OCI-LY3 (cell line): Measurements from ENCODE around the gene SERPINF2.
A peak's percentile ranks its signal among the peaks of the same experiment; 100 is the strongest.

Experiments used
- H2AFZ ChIP-seq: fragments of 200-600, 300-600 bp; shearing (Covaris generic); 2 replicates; pipeline ENCODE4 v1.6.0; 2014; ENCODE audit warnings: antibody characterized with exemption, low read depth, low read length
- H3K27ac ChIP-seq: fragments of 200-600, 300-600 bp; sonication (generic); 2 replicates; pipeline ENCODE4 v1.5.1; 2014; ENCODE audit warnings: mild to moderate bottlenecking, low read length, moderate library complexity, mixed read lengths
- H3K27me3 ChIP-seq: fragments of 200-600, 300-600 bp; sonication (generic); 2 replicates; pipeline ENCODE4 v1.6.1; 2014; ENCODE audit warnings: low read depth, low read length, mixed read lengths
- H3K36me3 ChIP-seq: fragments of 200-600, 300-600 bp; sonication (generic); replicated peaks from 2 replicates; pipeline ENCODE3; 2014; ENCODE audit warnings: low read depth, low read length, mixed read lengths
- H3K4me1 ChIP-seq: fragments of 300-600, 200-600 bp; sonication (generic); 2 replicates; pipeline ENCODE4 v1.6.1; 2014; ENCODE audit warnings: low read length, mixed read lengths
- H3K4me2 ChIP-seq: fragments of 200-600, 300-600 bp; sonication (generic); 2 replicates; pipeline ENCODE4 v1.6.1; 2014; ENCODE audit warnings: low read length, mixed read lengths
- H3K4me3 ChIP-seq: fragments of 300-600, 200-600 bp; sonication (generic); 2 replicates; pipeline ENCODE4 v1.5.1; 2014; ENCODE audit warnings: antibody characterized with exemption, mild to moderate bottlenecking, low read length, moderate library complexity
- H3K79me2 ChIP-seq: fragments of 300-600, 200-600 bp; shearing (Covaris generic); 2 replicates; pipeline ENCODE4 v1.6.1; 2014; ENCODE audit warnings: mild to moderate bottlenecking, low read length, mixed read lengths
- H3K9ac ChIP-seq: fragments of 300-600, 200-600 bp; shearing (Covaris generic); 2 replicates; pipeline ENCODE4 v1.6.0; 2014; ENCODE audit warnings: mild to moderate bottlenecking, low read length, moderate library complexity
- H3K9me3 ChIP-seq: fragments of 200-600, 300-600 bp; shearing (Covaris generic); 2 replicates; pipeline ENCODE4 v1.6.1; 2014; ENCODE audit warnings: low read length, mixed read lengths; ENCODE audit not compliant: insufficient read depth
- H4K20me1 ChIP-seq: fragments of 200-600, 300-600 bp; sonication (generic); 2 replicates; pipeline ENCODE4 v1.6.1; 2016; ENCODE audit warnings: low read length, mixed read lengths; ENCODE audit not compliant: insufficient read depth
- EZH2phosphoT487 ChIP-seq: fragments of 200-600 bp; shearing (Covaris generic); IDR thresholded peaks from 2 replicates; pipeline ENCODE4 v1.6.1; 2018; ENCODE audit warnings: antibody characterized with exemption, mixed run types, low read depth
- TF ChIP-seq, protein P1 (sequence below): fragments of 200-600, 300-600 bp; sonication (generic); IDR thresholded peaks from 2 replicates; pipeline ENCODE4 v1.5.1; 2014; ENCODE audit warnings: antibody characterized with exemption, low read length, low read depth

The SERPINF2 gene

DNA sequence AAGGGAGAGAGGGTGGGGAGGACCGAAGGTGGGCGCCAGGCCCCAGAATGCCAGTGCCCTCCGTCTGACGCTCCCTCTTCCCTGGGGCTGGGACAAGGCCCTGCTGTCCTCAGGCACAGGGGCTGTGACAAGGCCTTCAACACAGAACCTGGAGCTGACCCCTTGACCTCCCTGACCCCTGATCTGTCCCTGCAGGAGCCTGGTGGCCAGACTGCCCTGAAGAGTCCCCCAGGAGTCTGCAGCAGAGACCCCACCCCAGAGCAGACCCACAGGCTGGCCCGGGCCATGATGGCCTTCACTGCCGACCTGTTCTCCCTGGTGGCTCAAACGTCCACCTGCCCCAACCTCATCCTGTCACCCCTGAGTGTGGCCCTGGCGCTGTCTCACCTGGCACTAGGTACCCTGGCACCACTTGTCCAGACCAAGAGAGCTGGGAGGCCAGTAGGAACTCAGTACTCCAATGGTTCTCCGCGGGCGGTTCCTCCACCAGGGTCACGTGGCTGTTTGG, 2.9 kb downstream of the SERPINF2 start:
- Histone ChIP-seq H3K9me3 (no peaks in the 10 kb centered on the region), H3K36me3 (no peaks in the 10 kb centered on the region), H4K20me1 (no peaks in the 10 kb centered on the region), H2AFZ (no peak overlapping the region), H3K27me3 (no peaks in the 10 kb centered on the region), H3K4me1 (no peaks in the 10 kb centered on the region), H3K9ac (no peak overlapping the region), H3K27ac (no peak overlapping the region), H3K4me2 (no peak overlapping the region), H3K4me3 (no peak overlapping the region), H3K79me2 (no peaks in the 10 kb centered on the region)
- TF ChIP-seq EZH2phosphoT487 = no peak
- TF ChIP-seq, protein P1, sequence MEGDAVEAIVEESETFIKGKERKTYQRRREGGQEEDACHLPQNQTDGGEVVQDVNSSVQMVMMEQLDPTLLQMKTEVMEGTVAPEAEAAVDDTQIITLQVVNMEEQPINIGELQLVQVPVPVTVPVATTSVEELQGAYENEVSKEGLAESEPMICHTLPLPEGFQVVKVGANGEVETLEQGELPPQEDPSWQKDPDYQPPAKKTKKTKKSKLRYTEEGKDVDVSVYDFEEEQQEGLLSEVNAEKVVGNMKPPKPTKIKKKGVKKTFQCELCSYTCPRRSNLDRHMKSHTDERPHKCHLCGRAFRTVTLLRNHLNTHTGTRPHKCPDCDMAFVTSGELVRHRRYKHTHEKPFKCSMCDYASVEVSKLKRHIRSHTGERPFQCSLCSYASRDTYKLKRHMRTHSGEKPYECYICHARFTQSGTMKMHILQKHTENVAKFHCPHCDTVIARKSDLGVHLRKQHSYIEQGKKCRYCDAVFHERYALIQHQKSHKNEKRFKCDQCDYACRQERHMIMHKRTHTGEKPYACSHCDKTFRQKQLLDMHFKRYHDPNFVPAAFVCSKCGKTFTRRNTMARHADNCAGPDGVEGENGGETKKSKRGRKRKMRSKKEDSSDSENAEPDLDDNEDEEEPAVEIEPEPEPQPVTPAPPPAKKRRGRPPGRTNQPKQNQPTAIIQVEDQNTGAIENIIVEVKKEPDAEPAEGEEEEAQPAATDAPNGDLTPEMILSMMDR = no peak

DNA sequence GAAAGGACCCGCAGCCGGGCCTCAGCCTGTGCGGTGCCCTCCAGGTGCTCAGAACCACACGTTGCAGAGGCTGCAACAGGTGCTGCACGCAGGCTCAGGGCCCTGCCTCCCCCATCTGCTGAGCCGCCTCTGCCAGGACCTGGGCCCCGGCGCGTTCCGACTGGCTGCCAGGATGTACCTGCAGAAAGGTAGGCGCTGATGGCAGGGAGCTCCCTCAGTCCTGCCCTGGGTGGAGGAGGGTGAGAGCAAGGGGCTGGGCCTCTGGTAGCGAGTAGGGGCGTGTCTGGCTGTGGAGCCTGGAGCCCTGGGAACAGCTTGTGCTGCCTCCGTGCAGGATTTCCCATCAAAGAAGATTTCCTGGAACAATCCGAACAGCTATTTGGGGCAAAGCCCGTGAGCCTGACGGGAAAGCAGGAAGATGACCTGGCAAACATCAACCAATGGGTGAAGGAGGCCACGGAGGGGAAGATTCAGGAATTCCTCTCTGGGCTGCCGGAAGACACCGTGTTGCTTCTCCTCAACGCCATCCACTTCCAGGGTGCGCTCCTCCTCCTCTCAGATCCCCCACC, 4.4 kb downstream of the SERPINF2 start:
- Histone ChIP-seq H3K4me1 (peaks cover 7% of the 10 kb centered on the region), H3K36me3 (no peaks in the 10 kb centered on the region), H2AFZ (no peak overlapping the region), H3K79me2 (no peaks in the 10 kb centered on the region), H3K4me3 (no peak overlapping the region), H3K27me3 (no peaks in the 10 kb centered on the region), H3K9ac (no peak overlapping the region), H3K4me2 (no peak overlapping the region), H3K27ac (no peak overlapping the region), H4K20me1 (no peaks in the 10 kb centered on the region), H3K9me3 (no peaks in the 10 kb centered on the region)
- TF ChIP-seq EZH2phosphoT487 = no peak
- TF ChIP-seq, protein P1 = no peak

DNA sequence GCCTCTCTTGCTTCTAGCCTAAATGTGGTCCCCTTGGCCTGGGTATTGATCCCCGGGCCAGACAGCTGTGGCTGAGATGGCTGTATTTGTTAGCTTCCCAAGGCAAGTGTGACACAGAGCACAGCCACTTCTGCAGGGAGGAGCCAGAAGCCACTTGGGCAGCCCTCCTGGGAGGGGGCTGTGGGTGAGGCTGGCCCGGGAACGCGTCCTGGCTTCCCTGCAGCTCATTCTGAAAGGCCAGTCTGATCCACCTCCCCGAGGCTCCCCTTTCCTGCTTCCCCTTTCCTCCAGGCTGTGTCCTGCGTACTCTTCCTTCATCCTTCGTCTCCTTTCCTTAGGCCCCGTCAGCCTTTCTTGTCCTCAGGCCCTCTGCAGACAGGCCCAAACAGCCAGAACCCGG, 8.0 kb downstream of the SERPINF2 start:
- no peak overlapping the region for H3K4me3 ChIP-seq
- H3K27me3 ChIP-seq = no peaks in the 10 kb centered on the region
- no peaks in the 10 kb centered on the region for H3K36me3 ChIP-seq
- H3K9me3 ChIP-seq = no peaks in the 10 kb centered on the region
- no peaks in the 10 kb centered on the region for H3K79me2 ChIP-seq
- no peak overlapping the region for H3K27ac ChIP-seq
- H3K9ac ChIP-seq = no peak overlapping the region
- TF ChIP-seq, protein P1 = no peak
- TF ChIP-seq EZH2phosphoT487 = no peak
- H3K4me2 ChIP-seq = no peak overlapping the region
- H4K20me1 ChIP-seq = no peaks in the 10 kb centered on the region
- H3K4me1 ChIP-seq = peaks cover 15% of the 10 kb centered on the region
- no peak overlapping the region for H2AFZ ChIP-seq

DNA sequence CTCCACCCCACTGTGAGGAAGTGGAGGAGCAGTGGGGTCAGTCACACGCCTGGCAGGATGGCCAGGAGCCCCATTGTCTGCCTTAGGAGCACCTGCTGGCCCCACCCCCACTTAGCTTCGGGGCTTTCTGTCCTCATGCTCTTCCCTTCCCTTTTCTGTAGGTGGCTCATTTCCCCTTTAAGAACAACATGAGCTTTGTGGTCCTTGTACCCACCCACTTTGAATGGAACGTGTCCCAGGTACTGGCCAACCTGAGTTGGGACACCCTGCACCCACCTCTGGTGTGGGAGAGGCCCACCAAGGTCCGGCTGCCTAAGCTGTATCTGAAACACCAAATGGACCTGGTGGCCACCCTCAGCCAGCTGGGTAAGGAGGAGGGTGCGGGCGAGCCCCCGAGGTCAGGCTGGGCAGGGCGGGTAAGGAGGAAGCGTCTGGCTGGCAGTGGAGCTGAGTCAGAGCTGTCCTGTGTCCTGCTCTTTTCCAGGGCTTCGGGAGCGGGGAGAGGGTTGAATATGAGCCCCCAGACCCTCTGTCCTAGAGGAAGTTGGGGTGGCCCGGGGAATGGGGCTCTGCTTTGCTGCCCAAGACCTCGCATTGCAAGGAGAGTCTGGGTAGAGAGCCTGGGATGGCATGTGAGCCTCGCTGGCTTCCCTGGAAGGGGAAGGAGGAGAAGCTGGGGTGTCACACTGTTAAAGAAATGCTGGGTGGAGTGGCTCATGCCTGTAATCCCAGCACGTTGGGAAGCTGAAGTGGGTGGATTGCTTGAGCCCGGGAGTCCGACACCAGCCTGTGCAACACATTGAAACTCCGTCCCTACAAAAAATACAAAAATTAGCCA, 10.0 kb downstream of the SERPINF2 start:
- Histone ChIP-seq H3K4me2 (peak overlapping the region; percentile 78), H3K36me3 (no peaks in the 10 kb centered on the region), H2AFZ (peak overlapping the region; percentile 80), H3K4me1 (peaks cover 15% of the 10 kb centered on the region), H3K79me2 (no peaks in the 10 kb centered on the region), H3K27me3 (no peaks in the 10 kb centered on the region), H3K27ac (no peak overlapping the region), H4K20me1 (no peaks in the 10 kb centered on the region), H3K4me3 (peak overlapping the region; percentile 75), H3K9me3 (no peaks in the 10 kb centered on the region), H3K9ac (peak overlapping the region; percentile 39; the same call in 1 of the 2 replicates)
- TF ChIP-seq EZH2phosphoT487 = no peak
- TF ChIP-seq, protein P1 = 0 out of 2 replicates have a peak, but pooled peaks have one; percentile 10
